ENCODE data around the gene ADGRV1.
"Not testable (repeated sequence)": the region's sequence is repeated elsewhere in the genome, so short reads cannot be mapped to it uniquely, and the experiment has no call there.

Gene ADGRV1

GRCh38 chr5:90615355-90615754, 56.8 kb downstream of the ADGRV1 start:
- no peak for DNase-seq (ENCODE audit: extremely low read depth, low read depth)
- TF ChIP-seq CTCF (IDR thresholded peaks at IDR 0.05; ENCODE audit: low read depth, low read length): no peak

- DNase-seq (ENCODE audit: extremely low read depth, low read depth): no peak
- no peak for TF ChIP-seq CTCF (IDR thresholded peaks at IDR 0.05; ENCODE audit: low read depth, low read length)
Observed at GRCh38 chr5:90618071-90618470, 59.5 kb downstream of the ADGRV1 start.

GRCh38 chr5:90619762-90620161, 61.2 kb downstream of the ADGRV1 start:
- not testable (repeated sequence) for DNase-seq (ENCODE audit: extremely low read depth, low read depth)

GRCh38 chr5:90621848-90622247, 63.3 kb downstream of the ADGRV1 start:
- no peak for TF ChIP-seq CTCF (IDR thresholded peaks at IDR 0.05; ENCODE audit: low read depth, low read length)
- no peak for DNase-seq (ENCODE audit: extremely low read depth, low read depth)

- DNase-seq (ENCODE audit: extremely low read depth, low read depth): no peak
- no peak for TF ChIP-seq CTCF (IDR thresholded peaks at IDR 0.05; ENCODE audit: low read depth, low read length)
Observed at GRCh38 chr5:90626493-90626892, 67.9 kb downstream of the ADGRV1 start.

- TF ChIP-seq CTCF (IDR thresholded peaks at IDR 0.05; ENCODE audit: low read depth, low read length): no peak
- no peak for DNase-seq (ENCODE audit: extremely low read depth, low read depth)
Observed at GRCh38 chr5:90628492-90628891, 69.9 kb downstream of the ADGRV1 start.

GRCh38 chr5:90632791-90633190, 74.2 kb downstream of the ADGRV1 start:
- DNase-seq (ENCODE audit: extremely low read depth, low read depth): no peak
- no peak for TF ChIP-seq CTCF (IDR thresholded peaks at IDR 0.05; ENCODE audit: low read depth, low read length)

GRCh38 chr5:90636948-90637347, 78.4 kb downstream of the ADGRV1 start:
- TF ChIP-seq CTCF (IDR thresholded peaks at IDR 0.05; ENCODE audit: low read depth, low read length): no peak
- DNase-seq (ENCODE audit: extremely low read depth, low read depth): no peak

All from AG09319 (cell line).